ENCODE data around the gene DNLZ.

- TF ChIP-seq CTCF (IDR thresholded peaks at IDR 0.05) (no peak), POLR2A (IDR thresholded peaks at IDR 0.05) (no peak)
These were observed 40.0 kb upstream of the DNLZ start for GRCh38 chr9:136403538-136403914.
